GM12865 (cell line): ENCODE measurements around the gene TMEM263.

Experiments
- DNase-seq: peaks from one replicate; pipeline ENCODE4 v3.0.0; 2010; ENCODE audit warnings: low read depth
- H3K4me3 ChIP-seq: 2 replicates; pipeline ENCODE4 v1.5.1; 2011; ENCODE audit warnings: mild to moderate bottlenecking, low read depth, low read length, control low read depth
- CTCF ChIP-seq: IDR thresholded peaks from 2 replicates; pipeline ENCODE4 v1.5.1; 2011; ENCODE audit warnings: low read length, control low read depth, low read depth, inconsistent platforms; ENCODE audit not compliant: insufficient read depth; ENCODE audit errors: missing control alignments

TMEM263 gene

GRCh38 chr12:106950591-106950990 is 5.1 kb upstream of the TMEM263 start:
- TF ChIP-seq CTCF = no peak

GRCh38 chr12:106953352-106954250 is 2.1 kb upstream of the TMEM263 start:
- no peak overlapping the region for H3K4me3 ChIP-seq
- DNase-seq = no peak
- no peak for TF ChIP-seq CTCF

More at GRCh38 chr12:106950591-106950990, 5.1 kb upstream of the TMEM263 start:
- no peak overlapping the region for H3K4me3 ChIP-seq
- no peak for DNase-seq

- H3K4me3 ChIP-seq = peak overlapping the region; percentile 98
- no peak for DNase-seq
- TF ChIP-seq CTCF = no peak
These were observed 988 bp upstream of the TMEM263 start for GRCh38 chr12:106954462-106955376.

- no peak for TF ChIP-seq CTCF
- peak overlapping the region; percentile 98 for H3K4me3 ChIP-seq
- DNase-seq = peak; percentile 82
These were observed 406 bp downstream of the TMEM263 start for GRCh38 chr12:106956048-106956578.

- H3K4me3 ChIP-seq = peak overlapping the region; percentile 98
- no peak for DNase-seq
- no peak for TF ChIP-seq CTCF
These were observed 1.9 kb downstream of the TMEM263 start for GRCh38 chr12:106957583-106957982.

GRCh38 chr12:106960443-106960842 is 4.7 kb downstream of the TMEM263 start:
- no peak overlapping the region for H3K4me3 ChIP-seq
- TF ChIP-seq CTCF = no peak
- no peak for DNase-seq
